Heart right ventricle (tissue), 16 donors: ENCODE measurements around the gene GALR2. TPM values are rescaled to one million over a fixed set of nuclear protein-coding genes. Genes with fewer than 3 reads are reported as not detected.
A peak's percentile ranks its signal among the peaks of the same experiment; 100 is the strongest.

Source experiments
- ATAC-seq, 8 donors: fragments of 200-7000 bp; cut with Tn5 transposase; one replicate each; pipeline ENCODE4 v1.9.1; 2020; ENCODE audit warnings: mild to moderate bottlenecking in 8 of 8, moderate library complexity in 8 of 8, moderate number of reproducible peaks in 1 of 8
- DNase-seq, 2 donors: peaks; one replicate each; pipeline ENCODE4 v3.0.0-alpha.2; 2020
- H3K27ac ChIP-seq, 10 donors: fragments of 200-600 bp; sonication (generic) in 2 of 10; one replicate each; pipeline versions ENCODE4 v1.5.0 to v1.8.0; 2020 to 2022; ENCODE audit warnings: mild to moderate bottlenecking in 3 of 10
- H3K27me3 ChIP-seq, 7 donors: fragments of 200-600 bp; one replicate each; pipeline ENCODE4 v1.8.0; 2021 to 2022; ENCODE audit warnings: mild to moderate bottlenecking in 2 of 7
- H3K36me3 ChIP-seq, 9 donors: fragments of 200-600 bp; sonication (generic) in 1 of 9; one replicate each; pipeline versions ENCODE4 v1.5.0 to v1.8.0; 2020 to 2022; ENCODE audit warnings: mild to moderate bottlenecking in 2 of 9
- H3K4me1 ChIP-seq, 9 donors: fragments of 200-600 bp; sonication (generic) in 1 of 9; one replicate each; pipeline versions ENCODE4 v1.5.0 to v1.8.0; 2020 to 2022; ENCODE audit warnings: mild to moderate bottlenecking in 4 of 9
- H3K4me3 ChIP-seq, 10 donors: fragments of 200-600 bp; sonication (generic) in 2 of 10; one replicate each; pipeline versions ENCODE4 v1.5.0 to v1.8.0; 2020 to 2022; ENCODE audit warnings: mild to moderate bottlenecking in 7 of 10, moderate library complexity in 2 of 10
- H3K9me3 ChIP-seq, 11 donors: fragments of 200-600 bp in 10 of 11; sonication (generic) in 2 of 11; one replicate each; pipeline versions ENCODE4 v1.5.0 to v1.8.0; 2013 to 2022; ENCODE audit warnings: mild to moderate bottlenecking in 2 of 11, control low read depth in 1 of 11, moderate library complexity in 1 of 11
- WGBS, 2 donors: extraction: QIAGEN DNeasy Blood & Tissue Kit; methylation state at CpG; one replicate each; pipeline ENCODE4 v1.1.7; 2013; ENCODE audit warnings: inconsistent platforms in 1 of 2; 5-methylcytosine and 5-hydroxymethylcytosine counted together
- intact Hi-C, 10 donors: fragments of 100-400 bp; cut with DNase I; formaldehyde crosslinking; loops; one replicate each; pipeline versions ENCODE4 v1.11.1 to v1.14.2; 2022
- polyA plus RNA-seq, 2 donors: library from polyadenylated mRNA; stranded (reverse); fragments of 200-250 nt; gene quantifications; one replicate each; pipeline ENCODE4 v1.2.3, GENCODE V29; 2013
- total RNA-seq, 10 donors: library from RNA; stranded (reverse); fragmentation: NEBNext Ultra II Directional in 3 of 10; extraction: Animal tissue kit (Norgen Biotek cat#: 25700) in 3 of 10; gene quantifications; one replicate each; pipeline versions ENCODE4 v1.2.1 to v1.2.4, GENCODE V29; 2021 to 2023
- TF ChIP-seq, protein P1 (sequence below), 9 donors: fragments of 200-600 bp; sonication (generic) in 2 of 9; IDR thresholded peaks; one replicate each; pipeline versions ENCODE4 v1.5.0 to v1.8.0; 2021 to 2022; ENCODE audit warnings: antibody characterized with exemption in 9 of 9, mild to moderate bottlenecking in 5 of 9, moderate library complexity in 1 of 9
- donor health status: Arrhythmogenic right ventricular cardiomyopathy.
- donor health status: ischemic (EF 13 %, LVEDD 7.1; RV severe dilation, severe dysfunction).
- donor health status: healthy with polysubstance abuse.
- donor health status: DM: no; HTN: yes; CAD: no.
- donor health status: DM: no; HTN: no; CAD: no.
- donor health status: ischemic (EF 25% LVEDD 6.9; RV normal size, moderate dysfunction).
- donor health status: ischemic (EF 25% LVEDD 5.7; RV mildly dilated, moderate dysfunction).
- donor health status: healthy.
- donor health status: DM: yes; HTN: yes; CAD: no.
- donor health status: Ischemic cardiomyopathy.
- donor health status: ischemic (EF 35%, LVEDD 5.7; RV mildly dilated, moderate dysfunction).
- donor health status: nonischemic (EF 11% LVEDD 7.7; RV severe dilation, severe dysfunction).
- donor health status: DM: yes; HTN: yes; CAD: no.
- donor health status: PGD.
- donor health status: ischemic (EF 29% LVEDD 5.4; RV normal size, mild dysfunction).
- donor health status: nonischemic (EF 23%, LVEDD 6.1; RV moderate dilation, normal function).

GALR2 gene
- total and polyA plus RNA-seq, 12 donors, result 0.10 TPM; not detected in 11

DNA sequence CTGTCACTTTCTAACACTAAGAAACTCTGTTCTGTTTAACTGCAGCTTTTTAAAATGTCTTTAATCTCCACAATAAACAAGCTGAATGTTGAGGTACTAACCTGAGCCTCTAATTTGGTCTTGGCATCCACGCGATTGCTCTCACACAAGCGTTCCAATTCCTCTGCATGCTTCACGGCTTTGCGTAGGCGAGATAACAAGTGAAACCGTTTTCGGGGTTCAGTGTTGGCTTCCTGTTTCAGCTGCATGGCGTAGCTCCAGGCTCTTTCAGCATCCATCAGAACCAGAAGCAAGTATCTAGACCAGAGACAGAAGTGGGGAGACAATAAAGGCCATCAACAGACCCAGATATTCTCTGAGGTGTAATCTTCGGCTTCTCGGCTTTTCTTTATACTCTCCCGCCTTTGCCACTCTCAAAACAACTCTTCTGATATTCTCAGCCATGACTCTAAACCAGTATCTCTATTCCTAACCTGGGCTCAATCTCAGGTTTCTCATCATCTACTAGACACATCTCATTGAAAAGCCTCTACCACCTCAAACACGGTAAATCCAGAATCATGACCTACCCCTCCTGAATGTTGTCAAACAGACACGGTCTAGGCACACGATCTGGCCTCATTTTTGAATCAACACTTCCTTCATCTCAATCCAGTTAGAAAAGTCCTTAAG lies 10.6 kb upstream of the GALR2 start:
- 90% methylated on average over 15 of the region's 15 CpGs for WGBS, 2 donors
- Histone ChIP-seq H3K9me3 (no peaks in the 10 kb centered on the region), H3K4me3 (no peak overlapping the region), H3K27me3 (no peaks in the 10 kb centered on the region), H3K27ac (peak overlapping the region in 1 of 10 donors; percentile 2), H3K36me3 (peaks cover 0 to 97% (median 81%) of the 10 kb centered on the region in 9 donors), H3K4me1 (peaks cover 0 to under 1% (median 0%) of the 10 kb centered on the region in 9 donors)
- TF ChIP-seq, protein P1, sequence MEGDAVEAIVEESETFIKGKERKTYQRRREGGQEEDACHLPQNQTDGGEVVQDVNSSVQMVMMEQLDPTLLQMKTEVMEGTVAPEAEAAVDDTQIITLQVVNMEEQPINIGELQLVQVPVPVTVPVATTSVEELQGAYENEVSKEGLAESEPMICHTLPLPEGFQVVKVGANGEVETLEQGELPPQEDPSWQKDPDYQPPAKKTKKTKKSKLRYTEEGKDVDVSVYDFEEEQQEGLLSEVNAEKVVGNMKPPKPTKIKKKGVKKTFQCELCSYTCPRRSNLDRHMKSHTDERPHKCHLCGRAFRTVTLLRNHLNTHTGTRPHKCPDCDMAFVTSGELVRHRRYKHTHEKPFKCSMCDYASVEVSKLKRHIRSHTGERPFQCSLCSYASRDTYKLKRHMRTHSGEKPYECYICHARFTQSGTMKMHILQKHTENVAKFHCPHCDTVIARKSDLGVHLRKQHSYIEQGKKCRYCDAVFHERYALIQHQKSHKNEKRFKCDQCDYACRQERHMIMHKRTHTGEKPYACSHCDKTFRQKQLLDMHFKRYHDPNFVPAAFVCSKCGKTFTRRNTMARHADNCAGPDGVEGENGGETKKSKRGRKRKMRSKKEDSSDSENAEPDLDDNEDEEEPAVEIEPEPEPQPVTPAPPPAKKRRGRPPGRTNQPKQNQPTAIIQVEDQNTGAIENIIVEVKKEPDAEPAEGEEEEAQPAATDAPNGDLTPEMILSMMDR (IDR thresholded peaks at IDR 0.05), result no peak
- DNase-seq, result no peak
- intact Hi-C loops, result no loop called here
- no peak for ATAC-seq

DNA sequence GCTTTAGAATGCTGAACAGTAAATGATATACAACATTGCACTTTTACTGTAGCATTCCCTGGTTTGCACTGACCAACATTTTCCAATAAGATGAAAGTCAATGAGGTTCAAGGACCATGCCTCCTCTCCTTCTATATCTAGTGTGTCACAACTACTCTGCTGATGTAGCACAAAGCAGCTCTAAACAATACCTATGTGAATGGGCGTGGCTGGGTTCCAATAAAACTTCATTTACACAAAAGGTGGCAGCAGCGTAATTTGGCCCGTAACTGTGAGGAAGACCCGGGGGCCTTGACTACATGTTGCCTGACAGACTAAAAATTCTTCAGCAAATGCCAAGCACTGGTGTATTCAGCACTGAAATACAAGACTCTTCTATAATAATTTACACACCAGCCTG lies 8.8 kb upstream of the GALR2 start:
- Histone ChIP-seq H3K4me1 (peaks cover under 1 to 17% (median 10%) of the 10 kb centered on the region in 9 donors), H3K27me3 (no peaks in the 10 kb centered on the region), H3K9me3 (no peaks in the 10 kb centered on the region), H3K36me3 (peaks cover 0 to 92% (median 65%) of the 10 kb centered on the region in 9 donors), H3K27ac (no peak overlapping the region), H3K4me3 (no peak overlapping the region)
- 87 to 92% methylated on average over 4 of the region's 4 CpGs for WGBS, 2 donors
- TF ChIP-seq, protein P1 (IDR thresholded peaks at IDR 0.05), result no peak
- intact Hi-C loops, result no loop called here
- DNase-seq (no peak), ATAC-seq (no peak)

DNA sequence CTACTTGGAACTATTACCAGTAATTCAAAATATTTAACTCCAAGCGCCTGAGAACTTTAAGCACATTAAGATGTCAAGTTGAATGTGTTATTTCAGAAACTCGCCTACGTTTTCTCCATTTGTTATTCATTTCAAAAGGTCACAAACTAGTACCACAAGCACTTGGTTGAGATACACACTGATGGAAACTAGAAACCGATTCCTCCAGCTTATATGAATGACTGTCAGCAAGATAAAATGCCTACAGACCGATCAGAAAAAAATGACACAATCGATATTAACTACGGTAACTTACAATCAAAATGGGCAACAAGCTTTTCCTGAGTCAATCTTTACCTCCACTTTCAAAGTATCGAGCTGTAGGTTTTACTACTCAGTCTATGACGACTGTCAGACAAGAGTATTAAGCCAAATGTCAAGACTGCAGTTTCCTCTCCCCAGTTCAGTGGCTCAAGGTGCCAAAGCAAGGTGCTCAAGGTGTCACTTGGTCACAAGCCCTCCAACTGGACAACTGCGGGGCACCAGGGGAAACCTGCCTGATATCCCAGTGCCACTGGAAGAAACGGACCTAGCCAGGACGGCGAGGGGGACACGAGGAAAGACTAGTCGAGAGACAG lies 2.9 kb upstream of the GALR2 start:
- peaks cover 5 to 58% (median 53%) of the 10 kb centered on the region in 9 donors for H3K4me1 ChIP-seq
- intact Hi-C loops, result no loop called here

More for the DNA sequence above, 2.9 kb upstream of the GALR2 start:
- H3K36me3 ChIP-seq, result peaks cover 0 to 36% (median 15%) of the 10 kb centered on the region in 9 donors
- H3K9me3 ChIP-seq, result no peaks in the 10 kb centered on the region
- DNase-seq (no peak), ATAC-seq (peak in 2 of 8 donors; percentile 5)
- peak overlapping the region in 9 of 10 donors; percentile 44 to 90 (median 80) for H3K27ac ChIP-seq
- H3K4me3 ChIP-seq, result peak overlapping the region; percentile 68 to 99 (median 83)
- peaks cover 31 to 34% (median 34%) of the 10 kb centered on the region in 7 donors for H3K27me3 ChIP-seq
- 13 to 16% methylated on average over 15 of the region's 15 CpGs for WGBS, 2 donors
- TF ChIP-seq, protein P1 (IDR thresholded peaks at IDR 0.05), result no peak
